Activated T-helper 2 cell treated with anti-CD3 and anti-CD28 coated beads, Interferon-gamma antibody, Interleukin-2, Interleukin-4, amounts not matched to agents 10 μg/mL and 5 μg/mL and 100 μg/mL, durations not matched to agents 14 hours and 24 hours and 36 hours (primary cell): ENCODE data around the gene HADHB. TPM values are rescaled to one million over a fixed set of nuclear protein-coding genes. Genes with fewer than 3 reads are reported as not detected.
"Not testable (repeated sequence)": the region's sequence is repeated elsewhere in the genome, so short reads cannot be mapped to it uniquely, and the experiment has no call there.

Source experiments
- DNase-seq: peaks from one replicate; pipeline ENCODE4 v3.0.0; 2021; ENCODE audit warnings: low spot score
- H3K27ac Mint-ChIP-seq: one replicate; pipeline ENCODE4 v1.8.0; 2021; ENCODE audit warnings: mixed read lengths
- H3K27me3 Mint-ChIP-seq: one replicate; pipeline ENCODE4 v1.8.0; 2021; ENCODE audit warnings: low read depth, mixed read lengths
- H3K36me3 Mint-ChIP-seq: one replicate; pipeline ENCODE4 v1.8.0; 2021; ENCODE audit warnings: low read depth, mixed read lengths
- H3K4me1 Mint-ChIP-seq: one replicate; pipeline ENCODE4 v1.8.0; 2021; ENCODE audit warnings: low read depth, mixed read lengths
- H3K4me3 Mint-ChIP-seq: one replicate; pipeline ENCODE4 v1.8.0; 2021; ENCODE audit warnings: low read depth, mild to moderate bottlenecking, moderate library complexity, mixed read lengths
- H3K9me3 Mint-ChIP-seq: one replicate; pipeline ENCODE4 v1.8.0; 2021; ENCODE audit warnings: mixed read lengths
- intact Hi-C: fragments of 100-400 bp; cut with micrococcal nuclease; formaldehyde crosslinking; loops from one replicate; pipeline ENCODE4 v1.15.1; 2023
- total RNA-seq: library from RNA; stranded (reverse); gene quantifications from 2 replicates; pipeline ENCODE4 v1.2.3, GENCODE V29; 2022

HADHB gene
- total RNA-seq, 1 donor from 2014 or later: 108 TPM

DNA sequence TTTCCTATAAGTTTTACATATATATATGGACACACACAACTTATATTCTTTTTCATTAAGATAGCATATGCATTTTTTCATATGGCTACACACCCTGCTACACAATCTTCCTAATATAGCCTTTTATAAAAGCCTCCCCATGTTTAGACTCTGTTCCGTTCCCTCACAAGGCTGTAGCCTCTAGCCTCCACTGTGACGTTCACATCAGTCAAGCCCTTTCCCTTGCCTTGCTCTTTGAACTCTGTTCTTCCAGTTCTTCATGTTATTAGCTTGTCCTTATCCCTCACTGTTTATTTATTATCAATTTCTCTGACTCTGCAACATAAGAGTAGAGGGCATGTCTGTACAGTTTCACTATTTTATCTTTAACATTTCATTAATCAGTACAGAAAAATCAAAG, 38.9 kb downstream of the HADHB start:
- Mint-ChIP-seq H3K4me3 (no peak overlapping the region), H3K36me3 (peaks cover 60% of the 10 kb centered on the region), H3K27me3 (no peaks in the 10 kb centered on the region), H3K9me3 (no peaks in the 10 kb centered on the region), H3K27ac (no peak overlapping the region), H3K4me1 (no peaks in the 10 kb centered on the region)
- no peak for DNase-seq
- intact Hi-C loops: no loop called here

DNA sequence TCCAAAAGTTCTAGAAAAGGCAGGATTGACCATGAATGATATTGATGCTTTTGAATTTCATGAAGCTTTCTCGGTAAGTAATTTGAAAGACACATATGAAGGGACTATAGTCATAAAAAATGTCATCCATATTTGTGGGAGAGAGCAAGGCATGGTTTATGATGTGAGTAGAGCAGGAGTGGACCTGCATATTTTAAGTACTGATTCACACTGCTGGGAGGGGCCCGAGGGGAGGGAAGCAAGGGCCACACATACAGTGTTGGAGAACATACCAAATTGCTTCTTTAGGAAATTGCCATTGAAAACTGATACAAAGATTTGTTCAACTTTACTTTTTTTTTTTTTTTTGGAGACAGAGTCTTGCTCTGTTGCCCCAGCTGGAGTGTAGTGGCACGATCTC, 39.4 kb downstream of the HADHB start:
- peaks cover 55% of the 10 kb centered on the region for H3K36me3 Mint-ChIP-seq

DNA sequence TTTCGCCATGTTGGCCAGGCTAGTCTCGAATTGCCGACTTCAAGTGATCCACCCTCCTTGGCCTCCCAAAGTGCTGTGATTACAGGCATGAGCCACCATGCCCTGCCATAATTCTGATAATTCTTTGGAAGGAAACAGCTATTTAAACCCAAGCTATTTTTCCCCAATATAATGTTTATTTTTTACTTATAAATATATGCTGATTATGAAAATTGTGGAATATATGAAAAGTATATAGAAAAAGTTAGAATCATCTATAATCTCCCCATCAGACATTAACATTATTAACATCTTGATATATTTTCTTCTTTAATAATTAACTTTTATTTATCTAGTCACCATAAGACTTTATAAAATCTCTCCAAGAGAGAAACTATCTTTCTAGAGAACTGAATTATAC, 41.2 kb downstream of the HADHB start:
- H3K9me3 Mint-ChIP-seq: no peaks in the 10 kb centered on the region
- no peak overlapping the region for H3K27ac Mint-ChIP-seq
- intact Hi-C loops: no loop called here
- DNase-seq: no peak
- peaks cover 2% of the 10 kb centered on the region for H3K4me1 Mint-ChIP-seq
- peaks cover 54% of the 10 kb centered on the region for H3K36me3 Mint-ChIP-seq
- H3K27me3 Mint-ChIP-seq: no peaks in the 10 kb centered on the region
- no peak overlapping the region for H3K4me3 Mint-ChIP-seq

More for the DNA sequence above, 39.4 kb downstream of the HADHB start:
- H3K27me3 Mint-ChIP-seq: no peaks in the 10 kb centered on the region
- DNase-seq: no peak
- no peaks in the 10 kb centered on the region for H3K9me3 Mint-ChIP-seq
- peaks cover under 1% of the 10 kb centered on the region for H3K4me1 Mint-ChIP-seq
- intact Hi-C loops: no loop called here
- H3K4me3 Mint-ChIP-seq: no peak overlapping the region
- H3K27ac Mint-ChIP-seq: no peak overlapping the region

DNA sequence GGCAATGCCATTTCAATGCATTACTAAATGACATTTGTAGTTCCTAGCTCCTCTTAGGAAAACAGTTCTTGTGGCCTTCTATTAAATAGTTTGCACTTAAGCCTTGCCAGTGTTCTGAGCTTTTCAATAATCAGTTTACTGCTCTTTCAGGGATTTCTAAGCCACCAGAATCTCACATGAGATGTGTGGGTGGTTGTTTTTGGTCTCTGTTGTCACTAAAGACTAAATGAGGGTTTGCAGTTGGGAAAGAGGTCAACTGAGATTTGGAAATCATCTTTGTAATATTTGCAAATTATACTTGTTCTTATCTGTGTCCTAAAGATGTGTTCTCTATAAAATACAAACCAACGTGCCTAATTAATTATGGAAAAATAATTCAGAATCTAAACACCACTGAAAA, 45.3 kb downstream of the HADHB start:
- Mint-ChIP-seq H3K27ac (no peak overlapping the region), H3K36me3 (peaks cover 27% of the 10 kb centered on the region), H3K9me3 (no peaks in the 10 kb centered on the region), H3K27me3 (no peaks in the 10 kb centered on the region), H3K4me1 (peaks cover 5% of the 10 kb centered on the region), H3K4me3 (no peak overlapping the region)
- intact Hi-C loops: no loop called here
- no peak for DNase-seq

DNA sequence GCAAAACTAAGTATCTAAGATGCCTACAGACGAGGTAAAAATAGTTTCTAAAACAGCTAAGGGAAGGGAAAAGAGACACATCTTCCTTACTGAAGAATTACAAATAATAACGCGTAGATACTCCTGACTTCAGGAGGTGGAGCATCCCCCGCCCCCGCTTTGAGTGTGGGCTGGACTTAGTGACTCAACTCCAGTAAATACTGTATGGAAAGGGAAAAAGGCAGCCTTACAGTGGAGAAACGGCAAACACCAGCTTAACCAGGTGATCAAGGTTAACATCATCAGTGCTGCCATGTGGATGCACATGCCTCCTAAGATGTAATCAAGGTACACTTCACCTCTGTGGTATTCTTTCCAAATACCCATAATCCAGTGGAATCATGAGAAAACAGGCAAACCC, 47.9 kb downstream of the HADHB start:
- DNase-seq: no peak
- H3K36me3 Mint-ChIP-seq: peaks cover 13% of the 10 kb centered on the region
- no peaks in the 10 kb centered on the region for H3K9me3 Mint-ChIP-seq
- intact Hi-C loops: no loop called here
- peaks cover 2% of the 10 kb centered on the region for H3K27me3 Mint-ChIP-seq
- no peak overlapping the region for H3K27ac Mint-ChIP-seq
- H3K4me1 Mint-ChIP-seq: peaks cover 5% of the 10 kb centered on the region
- no peak overlapping the region for H3K4me3 Mint-ChIP-seq

DNA sequence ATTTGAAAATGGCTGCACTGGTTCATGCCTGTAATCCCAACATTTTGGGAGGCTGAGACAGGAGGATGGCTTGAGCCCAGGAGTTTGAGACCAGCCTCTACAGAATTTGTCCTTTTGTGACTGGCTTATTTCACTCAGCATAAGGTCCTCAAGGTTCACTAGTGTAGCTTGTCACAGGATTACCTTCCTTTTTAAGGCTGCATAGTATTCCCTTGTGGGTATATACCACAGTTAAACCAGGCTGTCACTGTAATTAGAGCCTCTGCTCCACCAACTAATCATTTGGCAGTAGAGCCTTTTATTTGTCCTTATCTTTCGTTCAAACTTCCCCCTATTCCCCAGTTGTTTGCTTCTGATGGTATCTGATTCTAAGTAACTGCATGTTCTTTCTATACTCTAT, 50.8 kb downstream of the HADHB start:
- H3K27me3 Mint-ChIP-seq: peaks cover 2% of the 10 kb centered on the region
- intact Hi-C loops: no loop called here
- H3K4me1 Mint-ChIP-seq: peaks cover 3% of the 10 kb centered on the region
- no peak overlapping the region for H3K4me3 Mint-ChIP-seq
- no peak overlapping the region for H3K27ac Mint-ChIP-seq
- DNase-seq: no peak
- H3K36me3 Mint-ChIP-seq: peaks cover 3% of the 10 kb centered on the region
- no peaks in the 10 kb centered on the region for H3K9me3 Mint-ChIP-seq

DNA sequence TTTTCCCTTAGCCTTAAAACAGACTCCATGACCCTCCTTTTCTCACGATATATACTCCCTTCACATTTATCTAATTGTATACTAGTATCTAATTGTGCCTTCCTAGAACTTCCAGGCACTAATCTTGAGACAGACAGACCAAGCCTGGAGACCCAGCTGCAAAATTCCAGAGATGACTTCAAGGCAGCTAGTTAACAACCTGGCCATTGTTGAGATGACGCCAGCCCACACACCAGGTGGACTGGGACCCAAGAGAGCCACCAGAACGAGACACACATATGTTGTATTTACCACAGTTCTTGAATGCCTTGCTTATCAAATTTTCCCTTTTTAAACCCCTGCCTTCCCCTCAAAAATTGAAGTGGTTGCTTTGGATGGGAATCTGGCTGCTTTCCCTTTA, 52.3 kb downstream of the HADHB start:
- Mint-ChIP-seq H3K4me1 (peaks cover 3% of the 10 kb centered on the region), H3K4me3 (no peak overlapping the region), H3K9me3 (no peaks in the 10 kb centered on the region), H3K36me3 (no peaks in the 10 kb centered on the region), H3K27me3 (peaks cover 2% of the 10 kb centered on the region), H3K27ac (no peak overlapping the region)
- intact Hi-C loops: no loop called here
- no peak for DNase-seq

DNA sequence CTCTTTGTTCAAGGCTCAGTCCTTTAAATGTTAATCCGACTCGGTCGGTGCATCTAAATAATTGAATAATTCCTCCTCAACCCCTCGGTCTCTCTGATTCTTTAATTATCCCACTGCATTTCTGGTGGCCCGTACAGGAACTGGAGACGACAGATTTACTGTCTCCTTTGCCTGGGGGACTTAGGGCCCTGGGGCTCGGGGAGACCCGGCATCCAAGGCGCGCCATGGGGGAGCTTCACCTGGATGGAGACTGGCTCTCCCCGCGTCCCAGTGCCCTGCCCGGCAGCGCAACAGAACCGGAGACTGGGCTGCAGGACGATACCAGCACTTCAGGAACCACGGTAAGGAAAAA, 53.5 kb downstream of the HADHB start:
- Mint-ChIP-seq H3K9me3 (no peaks in the 10 kb centered on the region), H3K4me1 (no peaks in the 10 kb centered on the region), H3K27ac (no peak overlapping the region), H3K36me3 (no peaks in the 10 kb centered on the region), H3K27me3 (peaks cover 2% of the 10 kb centered on the region), H3K4me3 (no peak overlapping the region)
- intact Hi-C loops: loop anchor here (2.0 kb wide), 1 partner anchor 53 kb away; the partner anchor contains the start of genes HADHA and HADHB
- no peak for DNase-seq

DNA sequence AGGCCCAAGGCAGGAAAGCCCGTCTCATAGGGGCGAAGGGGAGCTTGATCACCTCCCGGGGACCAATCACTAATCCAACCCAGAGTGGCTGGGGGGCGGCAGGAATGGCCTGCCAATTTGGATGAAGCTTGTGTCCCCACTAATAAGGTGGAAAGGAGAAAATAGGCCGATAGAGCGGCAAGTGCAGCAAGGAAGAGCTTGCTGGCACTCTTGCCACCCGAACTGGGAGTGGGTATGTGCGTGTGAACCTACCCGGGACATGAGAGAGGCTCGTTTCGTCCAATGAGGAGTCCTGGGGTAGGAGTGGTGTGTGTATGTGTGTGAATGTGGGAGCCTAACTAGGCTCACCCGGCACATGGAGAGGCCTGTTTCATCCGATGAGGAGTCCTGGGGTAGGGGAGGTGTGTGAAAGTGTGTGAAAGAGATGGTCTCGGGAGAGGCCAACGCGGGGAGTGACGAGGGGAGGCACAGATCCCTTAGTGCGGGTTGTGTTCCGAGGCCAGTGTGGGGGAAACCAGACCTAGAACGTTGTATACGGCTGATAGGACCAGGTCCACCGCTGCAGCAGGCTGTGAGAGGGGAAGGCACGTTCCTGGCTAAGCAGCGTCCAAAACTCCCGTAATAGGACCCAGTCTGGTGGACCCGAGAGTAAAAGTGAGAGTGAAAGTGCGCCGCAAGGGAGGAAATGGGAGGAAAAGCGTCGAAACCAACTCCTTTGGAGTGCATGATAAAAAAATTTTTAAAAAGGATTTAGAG, 54.1 kb downstream of the HADHB start:
- intact Hi-C loops: loop anchor here (2.0 kb wide), 1 partner anchor 54 kb away; the partner anchor contains the start of genes HADHA and HADHB
- peaks cover 2% of the 10 kb centered on the region for H3K27me3 Mint-ChIP-seq

DNA sequence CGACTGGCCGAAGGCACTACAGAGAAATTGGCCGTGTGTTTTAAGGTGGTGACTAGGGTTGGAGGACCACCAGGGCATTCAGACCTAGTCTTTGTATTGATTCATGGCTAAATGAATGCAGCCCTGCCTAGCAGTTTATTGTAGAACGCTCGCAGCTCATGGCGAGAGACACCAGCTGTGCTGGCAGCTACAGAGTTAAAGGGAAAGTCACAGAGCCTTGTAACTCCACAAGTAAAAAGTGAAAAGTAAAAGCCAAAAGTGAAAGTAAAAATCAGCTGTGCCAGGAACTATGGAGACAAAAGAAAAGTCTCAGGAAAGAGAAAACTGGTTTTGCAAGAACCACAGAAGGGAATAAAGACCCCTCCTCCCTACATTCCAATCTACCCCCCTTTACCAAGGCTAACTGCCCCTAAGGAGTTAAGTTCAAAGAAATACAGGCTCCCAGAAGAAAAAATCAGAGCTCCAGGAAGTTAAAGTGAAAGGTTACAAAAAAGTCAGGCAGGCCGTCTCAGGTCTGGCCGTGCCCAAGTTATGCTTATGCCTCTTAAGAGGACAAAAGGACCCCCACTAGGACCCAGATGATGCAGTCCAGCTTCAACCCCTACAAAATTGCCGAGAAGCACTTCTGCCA, 54.8 kb downstream of the HADHB start:
- Mint-ChIP-seq H3K27me3 (peaks cover 2% of the 10 kb centered on the region), H3K4me1 (no peaks in the 10 kb centered on the region), H3K9me3 (no peaks in the 10 kb centered on the region), H3K4me3 (no peak overlapping the region), H3K27ac (no peak overlapping the region), H3K36me3 (no peaks in the 10 kb centered on the region)
- DNase-seq: no peak
- intact Hi-C loops: loop anchor here (2.0 kb wide), 1 partner anchor 55 kb away; the partner anchor contains the start of genes HADHA and HADHB

More for the DNA sequence above, 54.1 kb downstream of the HADHB start:
- Mint-ChIP-seq H3K4me1 (no peaks in the 10 kb centered on the region), H3K4me3 (no peak overlapping the region), H3K9me3 (no peaks in the 10 kb centered on the region), H3K27ac (no peak overlapping the region), H3K36me3 (no peaks in the 10 kb centered on the region)
- no peak for DNase-seq

DNA sequence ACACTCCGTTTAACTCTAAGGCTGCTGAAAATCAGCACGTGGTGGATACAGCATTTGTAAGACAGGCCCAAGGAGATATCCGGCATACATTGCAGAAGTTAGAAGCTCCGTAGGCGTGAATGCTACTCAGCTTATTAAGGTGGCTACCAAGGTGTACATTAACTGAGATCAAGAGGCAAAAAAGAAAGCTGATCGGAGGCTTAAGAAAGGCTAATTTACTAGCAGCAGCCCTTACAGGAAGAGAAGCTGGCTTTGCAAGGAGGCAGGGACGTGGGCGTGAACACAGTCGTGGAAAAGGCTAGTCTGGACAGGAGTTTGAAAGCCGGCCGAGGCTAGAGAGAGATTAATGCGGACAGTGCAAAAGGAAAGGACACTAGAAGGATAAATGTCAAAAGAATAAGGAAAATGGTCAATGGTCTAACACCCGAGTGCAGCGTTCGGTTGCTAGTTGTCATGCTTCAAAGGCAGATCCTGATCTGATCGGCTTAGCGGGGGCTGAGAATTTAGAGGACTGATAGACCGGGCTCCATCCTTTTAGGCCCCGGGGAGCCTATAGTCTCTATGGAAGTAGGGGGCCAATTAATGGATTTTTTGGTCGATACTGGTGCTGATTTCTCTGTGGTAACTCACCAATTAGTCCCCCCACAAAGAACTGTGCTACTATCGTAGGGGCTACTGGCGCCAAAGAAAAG, 55.6 kb downstream of the HADHB start:
- DNase-seq: no peak
- Mint-ChIP-seq H3K27me3 (peaks cover 2% of the 10 kb centered on the region), H3K27ac (no peak overlapping the region), H3K36me3 (no peaks in the 10 kb centered on the region), H3K4me1 (no peaks in the 10 kb centered on the region), H3K4me3 (no peak overlapping the region), H3K9me3 (no peaks in the 10 kb centered on the region)
- intact Hi-C loops: no loop called here

DNA sequence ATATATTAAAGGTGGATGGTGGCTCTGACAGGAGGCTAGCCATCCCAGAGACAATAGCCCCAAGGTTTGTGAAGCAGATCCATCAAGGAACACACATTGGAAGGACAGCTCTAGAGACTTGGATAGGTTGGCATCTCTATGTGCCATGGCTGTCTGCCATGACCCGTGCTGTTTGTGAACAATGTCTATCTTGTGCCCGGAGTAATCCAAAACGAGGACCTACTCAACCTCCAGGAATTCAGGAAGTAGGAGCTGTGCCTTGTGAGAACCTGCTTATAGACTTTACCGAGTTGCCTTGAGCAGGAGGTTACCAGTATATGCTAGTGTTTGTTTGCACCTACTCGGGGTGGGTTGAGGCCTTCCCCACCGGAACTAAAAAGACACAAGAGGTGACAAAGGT, 58.1 kb downstream of the HADHB start:
- no peaks in the 10 kb centered on the region for H3K9me3 Mint-ChIP-seq
- intact Hi-C loops: no loop called here
- H3K36me3 Mint-ChIP-seq: no peaks in the 10 kb centered on the region
- no peak overlapping the region for H3K27ac Mint-ChIP-seq
- peaks cover 3% of the 10 kb centered on the region for H3K27me3 Mint-ChIP-seq
- no peak for DNase-seq
- H3K4me3 Mint-ChIP-seq: no peak overlapping the region
- no peaks in the 10 kb centered on the region for H3K4me1 Mint-ChIP-seq

DNA sequence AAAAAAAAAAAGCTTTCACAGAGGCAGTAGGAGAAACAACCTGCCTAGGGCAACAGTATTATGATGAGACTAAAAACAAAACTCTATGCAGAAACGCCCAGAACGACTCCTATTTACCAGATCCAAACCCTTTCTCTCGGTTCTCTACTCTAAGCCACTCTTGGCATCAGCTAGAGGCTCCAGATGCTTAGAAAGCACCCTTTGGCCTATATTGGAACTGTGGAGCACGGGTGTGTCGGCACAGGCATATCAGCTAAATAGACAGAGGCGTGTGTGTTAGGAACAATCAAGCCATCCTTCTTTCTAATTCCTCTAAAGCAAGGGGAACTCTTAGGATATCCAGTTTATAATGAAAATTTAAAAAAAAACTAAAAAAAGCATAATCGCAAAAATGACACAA, 60.4 kb downstream of the HADHB start:
- DNase-seq, H3K36me3 Mint-ChIP-seq, intact Hi-C loops, H3K9me3 Mint-ChIP-seq, H3K27ac Mint-ChIP-seq, H3K27me3 Mint-ChIP-seq, H3K4me3 Mint-ChIP-seq, H3K4me1 Mint-ChIP-seq: not testable (repeated sequence)
